ENCODE data around the gene WLS. TPM values are rescaled to one million over a fixed set of nuclear protein-coding genes. Genes with fewer than 3 reads are reported as not detected.

Gene WLS
- total RNA-seq, 2 donors from 2014 or later = 73.9 to 80.1 TPM

DNA sequence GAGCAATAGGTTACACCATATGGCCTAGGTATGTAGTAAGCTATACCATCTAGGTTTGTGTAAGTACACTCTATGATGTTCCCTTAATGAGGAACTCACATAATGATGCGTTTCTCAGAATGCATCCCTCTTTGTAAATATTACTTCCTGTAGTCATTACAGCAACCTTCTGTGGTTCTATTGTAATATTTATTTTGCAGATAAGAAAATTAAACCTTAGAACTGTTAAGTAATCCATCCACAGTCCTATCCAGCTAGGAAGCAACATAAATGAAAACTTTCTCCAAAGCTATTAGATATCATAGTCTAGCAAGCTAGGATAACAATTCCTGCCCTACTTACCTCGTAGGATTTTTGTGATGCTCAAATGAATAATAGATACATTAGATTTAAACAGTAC, 88.7 kb downstream of the WLS start:
- ATAC-seq (ENCODE audit: insufficient number of reproducible peaks, low FRiP score, low read depth) (no peak), DNase-seq (ENCODE audit: low spot score) (no peak)
- no peak for TF ChIP-seq CTCF (IDR thresholded peaks at IDR 0.05)
- Histone ChIP-seq H3K9me3 (no peaks in the 10 kb centered on the region), H3K27ac (no peak overlapping the region), H3K27me3 (replicated peaks; ENCODE audit: insufficient read depth) (no peaks in the 10 kb centered on the region), H3K36me3 (peaks cover 4% of the 10 kb centered on the region), H3K4me1 (ENCODE audit: control insufficient read depth in 1 of 2, low read depth in 2 of 2) (peaks cover 3 to 29% of the 10 kb centered on the region in 2 donors), H3K4me3 (no peak overlapping the region)

- H3K4me1 ChIP-seq (ENCODE audit: control insufficient read depth in 1 of 2, low read depth in 2 of 2) = peaks cover 3 to 29% of the 10 kb centered on the region in 2 donors
- no peak for TF ChIP-seq CTCF (IDR thresholded peaks at IDR 0.05)
- no peaks in the 10 kb centered on the region for H3K9me3 ChIP-seq
- peaks cover 4% of the 10 kb centered on the region for H3K36me3 ChIP-seq
- ATAC-seq (ENCODE audit: insufficient number of reproducible peaks, low FRiP score, low read depth) (no peak), DNase-seq (ENCODE audit: low spot score) (no peak)
- no peaks in the 10 kb centered on the region for H3K27me3 ChIP-seq (replicated peaks; ENCODE audit: insufficient read depth)
- no peak overlapping the region for H3K4me3 ChIP-seq
- peak overlapping the region; percentile 36 to 39 for H3K27ac ChIP-seq
Observed at GRCh38 chr1:68142461-68142860, 89.9 kb downstream of the WLS start.

GRCh38 chr1:68142036-68142435, 90.3 kb downstream of the WLS start:
- Histone ChIP-seq H3K27ac (peak overlapping the region; percentile 36 to 39), H3K9me3 (no peaks in the 10 kb centered on the region), H3K27me3 (replicated peaks; ENCODE audit: insufficient read depth) (no peaks in the 10 kb centered on the region), H3K36me3 (peaks cover 4% of the 10 kb centered on the region), H3K4me1 (ENCODE audit: control insufficient read depth in 1 of 2, low read depth in 2 of 2) (peaks cover 3 to 29% of the 10 kb centered on the region in 2 donors), H3K4me3 (no peak overlapping the region)
- ATAC-seq (ENCODE audit: insufficient number of reproducible peaks, low FRiP score, low read depth) (no peak), DNase-seq (ENCODE audit: low spot score) (no peak)
- no peak for TF ChIP-seq CTCF (IDR thresholded peaks at IDR 0.05)

DNA sequence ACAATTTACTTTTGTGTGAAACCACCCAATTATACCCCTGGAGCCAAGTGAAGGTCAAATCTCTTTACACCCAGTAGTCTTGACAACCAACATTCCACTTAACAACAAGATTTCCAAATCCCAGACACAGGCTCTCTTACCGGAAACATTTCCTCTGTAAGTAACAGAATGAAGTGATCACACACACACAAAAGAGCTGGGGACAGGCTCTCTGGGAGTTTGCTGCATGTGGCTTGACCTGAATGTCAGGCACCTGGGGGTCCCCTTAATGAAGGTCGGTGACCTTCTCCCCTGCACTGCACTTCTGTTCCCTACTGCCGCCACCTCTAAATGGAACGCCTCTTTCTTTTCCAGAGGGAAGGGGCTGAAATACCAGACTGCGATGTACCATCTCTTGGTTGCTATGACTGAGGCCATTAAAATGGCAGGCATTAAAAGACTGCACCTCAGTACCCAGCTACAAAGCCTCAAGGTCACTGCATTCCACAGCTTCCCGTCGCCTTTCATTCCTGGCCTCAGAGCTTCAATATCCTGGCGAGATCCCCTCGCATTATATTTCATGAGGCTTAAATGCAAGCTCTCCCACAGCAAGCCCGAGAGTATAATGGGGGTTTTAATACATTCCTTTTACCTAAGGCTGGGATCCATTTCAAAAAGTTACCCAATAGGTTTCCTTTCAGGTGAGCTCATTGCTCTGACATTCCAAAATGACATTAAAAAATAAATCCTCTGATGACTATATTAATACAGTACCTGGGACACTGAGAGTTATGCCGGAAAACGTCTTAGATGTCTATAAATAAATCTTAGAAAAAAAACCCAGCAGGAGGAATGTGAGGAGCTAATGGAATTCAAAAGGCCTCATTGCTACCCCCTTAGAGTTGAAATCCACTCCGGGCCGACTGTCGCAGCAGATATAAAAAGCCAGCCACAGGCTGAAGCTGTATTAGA, 91.0 kb downstream of the WLS start:
- DNase-seq (ENCODE audit: low spot score) (no peak), ATAC-seq (ENCODE audit: insufficient number of reproducible peaks, low FRiP score, low read depth) (no peak)
- peak overlapping the region; percentile 36 to 39 for H3K27ac ChIP-seq
- peaks cover 3 to 29% of the 10 kb centered on the region in 2 donors for H3K4me1 ChIP-seq (ENCODE audit: control insufficient read depth in 1 of 2, low read depth in 2 of 2)
- H3K4me3 ChIP-seq = no peak overlapping the region
- TF ChIP-seq CTCF (IDR thresholded peaks at IDR 0.05) = no peak
- H3K27me3 ChIP-seq (replicated peaks; ENCODE audit: insufficient read depth) = no peaks in the 10 kb centered on the region
- H3K9me3 ChIP-seq = no peaks in the 10 kb centered on the region
- peaks cover 7% of the 10 kb centered on the region for H3K36me3 ChIP-seq

DNA sequence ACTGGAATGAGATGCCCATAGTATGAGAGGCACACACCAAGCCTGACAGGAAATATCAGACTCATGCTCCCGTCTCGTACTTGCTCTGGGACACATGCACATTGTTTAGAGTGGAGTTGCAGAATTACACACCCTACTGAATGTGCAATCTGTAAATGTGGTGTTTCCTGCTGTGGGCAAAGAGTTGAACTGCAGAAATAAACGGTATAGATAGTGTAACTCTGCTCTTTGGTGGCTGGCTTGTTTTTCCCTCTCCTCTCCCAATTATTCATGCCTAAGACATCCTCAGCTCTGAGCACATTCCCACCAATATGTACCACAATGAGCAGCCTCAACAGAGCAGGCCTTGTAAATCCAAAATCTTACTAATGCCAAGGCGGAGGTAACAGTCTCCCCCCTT, 91.8 kb downstream of the WLS start:
- Histone ChIP-seq H3K27me3 (replicated peaks; ENCODE audit: insufficient read depth) (no peaks in the 10 kb centered on the region), H3K36me3 (peaks cover 4% of the 10 kb centered on the region), H3K27ac (peak overlapping the region in 1 of 2 donors; percentile 23), H3K4me1 (ENCODE audit: control insufficient read depth in 1 of 2, low read depth in 2 of 2) (peaks cover 3 to 29% of the 10 kb centered on the region in 2 donors), H3K4me3 (no peak overlapping the region), H3K9me3 (no peaks in the 10 kb centered on the region)
- DNase-seq (ENCODE audit: low spot score) (no peak), ATAC-seq (ENCODE audit: insufficient number of reproducible peaks, low FRiP score, low read depth) (no peak)
- no peak for TF ChIP-seq CTCF (IDR thresholded peaks at IDR 0.05)
